H9 (cell line): ENCODE data around the gene NECAP2. TPM values are rescaled to one million over a fixed set of nuclear protein-coding genes. Genes with fewer than 3 reads are reported as not detected.

Source experiments
- DNase-seq: peaks from one replicate; pipeline ENCODE4 v3.0.0-alpha.2; 2017
- H2AFZ ChIP-seq: one replicate; pipeline ENCODE4 v1.6.1; 2013; ENCODE audit warnings: mild to moderate bottlenecking, low read length, control low read depth, moderate library complexity
- H2AK5ac ChIP-seq: 2 replicates; pipeline ENCODE4 v1.6.1; 2013; ENCODE audit warnings: low read length, control low read depth, mixed read lengths; ENCODE audit not compliant: insufficient read length
- H2BK120ac ChIP-seq: one replicate; pipeline ENCODE4 v1.6.1; 2013; ENCODE audit warnings: low read depth, mild to moderate bottlenecking, low read length, control low read depth, inconsistent platforms; ENCODE audit not compliant: poor library complexity, severe bottlenecking
- H2BK12ac ChIP-seq: 2 replicates; pipeline ENCODE4 v1.6.1; 2013; ENCODE audit warnings: low read length, control low read depth, mixed read lengths, low read depth; ENCODE audit not compliant: insufficient read length
- H2BK15ac ChIP-seq: 2 replicates; pipeline ENCODE4 v1.6.1; 2013; ENCODE audit warnings: low read depth, low read length, control low read depth
- H2BK20ac ChIP-seq: one replicate; pipeline ENCODE4 v1.6.1; 2013; ENCODE audit warnings: low read depth, mild to moderate bottlenecking, low read length, control low read depth, inconsistent platforms; ENCODE audit not compliant: poor library complexity, severe bottlenecking
- H2BK5ac ChIP-seq: 2 replicates; pipeline ENCODE4 v1.6.1; 2013; ENCODE audit warnings: low read length, control low read depth, mixed read lengths; ENCODE audit not compliant: insufficient read length
- H3K14ac ChIP-seq: 2 replicates; pipeline ENCODE4 v1.6.1; 2013; ENCODE audit warnings: low read length, control low read depth; ENCODE audit not compliant: insufficient read depth
- H3K18ac ChIP-seq: 2 replicates; pipeline ENCODE4 v1.6.1; 2013; ENCODE audit warnings: low read depth, mild to moderate bottlenecking, mixed read lengths, low read length, control low read depth; ENCODE audit not compliant: insufficient read length
- H3K23ac ChIP-seq: 2 replicates; pipeline ENCODE4 v1.6.1; 2013; ENCODE audit warnings: low read length, control low read depth, mixed read lengths, low read depth; ENCODE audit not compliant: insufficient read length
- H3K23me2 ChIP-seq: 2 replicates; pipeline ENCODE4 v1.6.1; 2013; ENCODE audit warnings: low read depth, mild to moderate bottlenecking, mixed read lengths, low read length, control low read depth; ENCODE audit not compliant: insufficient read length, poor library complexity, severe bottlenecking
- H3K27ac ChIP-seq: 2 replicates; pipeline ENCODE4 v1.5.1; 2013; ENCODE audit warnings: low read length, control low read depth, mixed read lengths, low read depth; ENCODE audit not compliant: insufficient read length
- H3K27me3 ChIP-seq: 2 replicates; pipeline ENCODE4 v1.6.1; 2013; ENCODE audit warnings: low read length, control low read depth, inconsistent platforms; ENCODE audit not compliant: insufficient read depth
- H3K4ac ChIP-seq: 2 replicates; pipeline ENCODE4 v1.6.1; 2013; ENCODE audit warnings: low read depth, mild to moderate bottlenecking, control low read depth, inconsistent platforms, low read length, moderate library complexity
- H3K4me1 ChIP-seq: 2 replicates; pipeline ENCODE4 v1.6.1; 2013; ENCODE audit warnings: low read length, control low read depth, inconsistent platforms; ENCODE audit not compliant: insufficient read depth
- H3K4me2 ChIP-seq: 2 replicates; pipeline ENCODE4 v1.6.1; 2013; ENCODE audit warnings: low read length, control low read depth, mixed read lengths; ENCODE audit not compliant: insufficient read length, insufficient read depth
- H3K56ac ChIP-seq: 2 replicates; pipeline ENCODE4 v1.6.1; 2013; ENCODE audit warnings: low read depth, mild to moderate bottlenecking, mixed read lengths, low read length, control low read depth; ENCODE audit not compliant: insufficient read length
- H3K79me1 ChIP-seq: 2 replicates; pipeline ENCODE4 v1.6.1; 2013; ENCODE audit warnings: low read depth, mild to moderate bottlenecking, moderate library complexity, low read length, control low read depth, inconsistent platforms; ENCODE audit not compliant: insufficient read depth, poor library complexity, severe bottlenecking
- H3K79me2 ChIP-seq: 2 replicates; pipeline ENCODE4 v1.6.1; 2013; ENCODE audit warnings: low read length, control low read depth, inconsistent platforms; ENCODE audit not compliant: insufficient read depth
- H3K9ac ChIP-seq: 2 replicates; pipeline ENCODE4 v1.6.1; 2013; ENCODE audit warnings: low read length, control low read depth, mixed read lengths; ENCODE audit not compliant: insufficient read length; ENCODE audit errors: extremely low read depth
- H3K9me3 ChIP-seq: one replicate; pipeline ENCODE4 v1.6.1; 2013; ENCODE audit warnings: low read depth, low read length, inconsistent platforms; ENCODE audit not compliant: control insufficient read depth
- H3T11ph ChIP-seq: one replicate; pipeline ENCODE4 v1.6.1; 2013; ENCODE audit warnings: mild to moderate bottlenecking, low read length, control low read depth, inconsistent platforms
- H4K20me1 ChIP-seq: one replicate; pipeline ENCODE4 v1.6.1; 2013; ENCODE audit not compliant: control insufficient read depth, insufficient read length, insufficient read depth
- H4K5ac ChIP-seq: 2 replicates; pipeline ENCODE4 v1.6.1; 2013; ENCODE audit warnings: low read depth, mild to moderate bottlenecking, mixed read lengths, low read length, control low read depth; ENCODE audit not compliant: insufficient read length
- H4K8ac ChIP-seq: replicated peaks from 2 replicates; pipeline ENCODE4 v1.6.1; 2013; ENCODE audit warnings: low read length, control low read depth, mixed read lengths, low read depth; ENCODE audit not compliant: insufficient read length
- H4K91ac ChIP-seq: 2 replicates; pipeline ENCODE4 v1.6.1; 2013; ENCODE audit warnings: low read depth, mild to moderate bottlenecking, moderate library complexity, mixed read lengths, low read length, control low read depth; ENCODE audit not compliant: insufficient read length
- H3K27ac Mint-ChIP-seq, 3 experiments: 2 replicates in 2 of 3; 3 replicates in 1 of 3; pipeline ENCODE4 v1.8.0; 2020 to 2021; ENCODE audit warnings: mixed read lengths in 3 of 3, mild to moderate bottlenecking in 1 of 3, moderate library complexity in 1 of 3
- H3K27me3 Mint-ChIP-seq: 2 replicates; pipeline ENCODE4 v1.8.0; 2021; ENCODE audit warnings: low read depth, mild to moderate bottlenecking, moderate library complexity, mixed read lengths
- H3K36me3 Mint-ChIP-seq, 3 experiments: 2 replicates in 2 of 3; 3 replicates in 1 of 3; pipeline ENCODE4 v1.8.0; 2020 to 2021; ENCODE audit warnings: low read depth in 3 of 3, mixed read lengths in 3 of 3; ENCODE audit not compliant: insufficient read depth in 1 of 3
- H3K4me1 Mint-ChIP-seq, 2 experiments: 2 replicates each; pipeline ENCODE4 v1.8.0; 2020; ENCODE audit warnings: mixed read lengths in 2 of 2
- H3K4me3 Mint-ChIP-seq, 2 experiments: 2 replicates in 1 of 2; 3 replicates in 1 of 2; pipeline ENCODE4 v1.8.0; 2020 to 2021; ENCODE audit warnings: mild to moderate bottlenecking in 2 of 2, mixed read lengths in 2 of 2, moderate library complexity in 1 of 2
- H3K9me3 Mint-ChIP-seq, 2 experiments: 2 replicates in 1 of 2; 3 replicates in 1 of 2; pipeline ENCODE4 v1.8.0; 2020; ENCODE audit warnings: mild to moderate bottlenecking in 2 of 2, mixed read lengths in 2 of 2, moderate library complexity in 1 of 2
- WGBS: extraction: QIAGEN DNeasy Blood & Tissue Kit; methylation state at CpG from one replicate; pipeline ENCODE4 v1.1.7; 2013; ENCODE audit warnings: missing lambda C conversion rate, low lambda C conversion rate, mixed read lengths; ENCODE audit not compliant: insufficient read length; ENCODE audit errors: extremely low coverage; 5-methylcytosine and 5-hydroxymethylcytosine counted together
- total RNA-seq: library from RNA; stranded (reverse); gene quantifications from 2 replicates; pipeline ENCODE4 v1.2.1, GENCODE V29; 2021
- TF ChIP-seq, protein P1 (sequence below): fragments of 200-600 bp; sonication (generic); conservative IDR thresholded peaks from 3 replicates; pipeline ENCODE4 v1.8.0; 2021; ENCODE audit warnings: antibody characterized with exemption, mild to moderate bottlenecking

Gene NECAP2
- total RNA-seq, 1 experiment from 2014 or later, result 33.2 TPM

DNA sequence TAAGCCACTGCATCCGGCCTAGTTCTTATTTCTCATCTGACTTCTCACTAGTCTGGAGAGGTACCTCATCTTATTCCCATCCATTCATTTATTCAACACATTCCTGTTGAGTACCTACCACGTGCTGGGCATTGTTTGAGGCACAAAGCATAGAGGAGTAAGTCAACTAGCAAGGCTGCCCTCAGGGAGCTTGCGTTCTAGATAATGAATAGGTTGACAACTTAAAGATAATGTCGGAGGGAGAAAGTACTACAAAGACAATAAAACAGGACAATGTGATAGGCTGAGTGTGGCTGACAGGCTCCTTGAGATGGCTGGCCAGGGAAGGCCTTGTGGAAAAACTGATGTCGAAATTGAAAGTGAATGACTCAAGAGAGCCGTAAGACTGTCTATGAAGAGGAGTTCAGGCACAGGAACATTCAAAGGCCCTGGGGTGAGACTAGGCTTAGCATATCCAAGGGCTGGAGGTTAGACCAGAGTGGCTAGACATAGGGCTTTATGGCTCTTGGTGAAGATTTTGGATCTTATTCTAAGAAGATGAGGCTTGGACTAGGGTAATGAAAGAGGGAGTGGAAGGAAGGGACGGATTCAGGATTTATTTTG is 21.6 kb upstream of the NECAP2 start:
- Histone ChIP-seq H3K27ac (no peak overlapping the region), H3K9me3 (no peaks in the 10 kb centered on the region)
- WGBS, result no CpG with 5 or more reads among the region's 7 CpGs

More for the DNA sequence above, 21.6 kb upstream of the NECAP2 start:
- Histone ChIP-seq H2AFZ (no peak overlapping the region), H3K9ac (no peak overlapping the region), H3K79me2 (no peaks in the 10 kb centered on the region), H4K20me1 (no peaks in the 10 kb centered on the region), H2BK5ac (no peak overlapping the region), H3T11ph (no peak overlapping the region), H3K23ac (no peak overlapping the region), H2BK120ac (no peak overlapping the region), H2BK12ac (no peak overlapping the region), H3K27me3 (no peaks in the 10 kb centered on the region; the same call in 1 of the 2 replicates), H3K4ac (no peak overlapping the region), H3K23me2 (no peaks in the 10 kb centered on the region), H4K8ac (no peak overlapping the region), H3K4me2 (no peak overlapping the region), H3K14ac (no peak overlapping the region), H3K4me1 (peaks cover 3% of the 10 kb centered on the region; the same call in 1 of the 2 replicates), H4K91ac (no peak overlapping the region), H3K56ac (no peak overlapping the region), H4K5ac (no peak overlapping the region), H3K79me1 (no peaks in the 10 kb centered on the region), H3K18ac (no peak overlapping the region), H2BK20ac (no peak overlapping the region), H2BK15ac (no peak overlapping the region), H2AK5ac (no peak overlapping the region)
- no peaks in the 10 kb centered on the region for H3K9me3 Mint-ChIP-seq
- no peak for DNase-seq
- H3K4me3 Mint-ChIP-seq, result no peak overlapping the region
- H3K27ac Mint-ChIP-seq, result peak overlapping the region in 1 of 3 experiments; percentile 14; a peak in 1 of 7 replicates
- peaks cover 13% of the 10 kb centered on the region in 2 experiments for H3K4me1 Mint-ChIP-seq
- TF ChIP-seq, protein P1, sequence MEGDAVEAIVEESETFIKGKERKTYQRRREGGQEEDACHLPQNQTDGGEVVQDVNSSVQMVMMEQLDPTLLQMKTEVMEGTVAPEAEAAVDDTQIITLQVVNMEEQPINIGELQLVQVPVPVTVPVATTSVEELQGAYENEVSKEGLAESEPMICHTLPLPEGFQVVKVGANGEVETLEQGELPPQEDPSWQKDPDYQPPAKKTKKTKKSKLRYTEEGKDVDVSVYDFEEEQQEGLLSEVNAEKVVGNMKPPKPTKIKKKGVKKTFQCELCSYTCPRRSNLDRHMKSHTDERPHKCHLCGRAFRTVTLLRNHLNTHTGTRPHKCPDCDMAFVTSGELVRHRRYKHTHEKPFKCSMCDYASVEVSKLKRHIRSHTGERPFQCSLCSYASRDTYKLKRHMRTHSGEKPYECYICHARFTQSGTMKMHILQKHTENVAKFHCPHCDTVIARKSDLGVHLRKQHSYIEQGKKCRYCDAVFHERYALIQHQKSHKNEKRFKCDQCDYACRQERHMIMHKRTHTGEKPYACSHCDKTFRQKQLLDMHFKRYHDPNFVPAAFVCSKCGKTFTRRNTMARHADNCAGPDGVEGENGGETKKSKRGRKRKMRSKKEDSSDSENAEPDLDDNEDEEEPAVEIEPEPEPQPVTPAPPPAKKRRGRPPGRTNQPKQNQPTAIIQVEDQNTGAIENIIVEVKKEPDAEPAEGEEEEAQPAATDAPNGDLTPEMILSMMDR, result no peak
- H3K27me3 Mint-ChIP-seq, result peaks cover 9% of the 10 kb centered on the region; the same call in 1 of the 2 replicates
- H3K36me3 Mint-ChIP-seq, result no peaks in the 10 kb centered on the region
